NCI-H524 treated with DMSO at 0.1 percent for 48 hours (cell line): ENCODE data around the gene KRTAP12-3.

Source experiments
- DNase-seq: peaks from one replicate; lab custom pipeline; 2025; lab: John Stamatoyannopoulos, UW

KRTAP12-3 gene

GRCh38 chr21:44702973-44703730 lies 45.4 kb downstream of the KRTAP12-3 start:
- no peak for DNase-seq

- DNase-seq, result no peak
Observed at GRCh38 chr21:44703731-44704635, 46.3 kb downstream of the KRTAP12-3 start.

DNA sequence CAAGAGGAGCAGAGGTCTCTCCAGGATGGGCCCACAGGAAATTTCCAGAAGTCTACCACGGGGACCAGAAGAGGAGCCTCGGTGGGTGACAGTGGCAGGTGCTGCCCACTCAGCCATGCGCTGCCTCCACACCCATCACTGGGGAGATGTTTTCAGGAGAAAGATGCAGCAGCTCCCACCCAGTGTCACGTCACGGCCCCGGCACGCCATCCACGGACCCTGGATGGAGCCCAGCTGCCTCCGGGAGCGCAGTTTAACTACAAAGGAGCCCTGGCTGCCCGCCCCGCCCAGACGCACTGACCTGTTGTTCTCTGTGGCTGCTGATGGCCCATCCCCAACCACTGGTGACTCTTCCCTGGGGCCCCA lies 46.9 kb downstream of the KRTAP12-3 start:
- DNase-seq, result no peak

DNA sequence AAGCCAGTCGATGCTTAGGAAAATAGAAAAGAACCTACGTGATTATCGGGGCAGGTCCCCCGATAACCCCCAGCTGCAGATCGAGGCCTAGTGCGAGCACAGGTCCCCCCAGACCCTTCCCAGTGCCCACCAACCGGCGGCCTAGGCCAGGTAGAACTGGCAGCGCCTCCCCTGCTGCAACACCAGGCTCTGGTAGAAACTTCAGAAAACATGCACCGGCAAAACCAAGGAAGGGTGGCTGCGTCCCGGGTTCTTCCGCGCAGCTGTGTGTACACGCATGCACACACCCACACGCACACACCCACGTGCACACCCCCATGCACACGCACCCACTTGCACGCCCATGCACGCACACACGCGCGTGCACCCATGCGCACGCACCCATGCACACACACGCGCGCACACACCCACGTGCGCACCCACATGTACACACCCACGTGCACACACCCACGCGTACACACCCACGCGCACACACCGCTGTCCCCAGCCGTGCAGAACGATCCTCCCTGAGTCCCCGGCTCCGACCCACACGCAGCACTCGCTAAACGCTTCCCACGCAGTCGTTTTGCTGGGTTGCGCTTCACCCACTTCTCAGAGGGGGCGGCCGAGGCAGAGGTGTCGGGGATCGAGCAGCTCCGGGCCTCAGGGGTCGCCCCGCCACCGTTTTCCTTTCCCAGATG lies 48.4 kb downstream of the KRTAP12-3 start:
- DNase-seq, result no peak

- DNase-seq, result no peak
Observed at GRCh38 chr21:44706706-44707581, 49.2 kb downstream of the KRTAP12-3 start.
